Transverse colon (tissue), 4 donors: ENCODE data around the gene NHERF1.

ENCODE experiments used
- CTCF ChIP-seq, 5 experiments: fragments of 200-600 bp in 3 of 5; fragments of 450-650 bp in 2 of 5; sonication (generic) in 3 of 5; IDR thresholded peaks; 1 replicate in 2 of 5; 2 replicates in 3 of 5; pipeline ENCODE4 v1.5.1; 2016 to 2017; ENCODE audit warnings: antibody characterized with exemption in 5 of 5, inconsistent platforms in 3 of 5, mild to moderate bottlenecking in 2 of 5, moderate library complexity in 1 of 5
- EP300 ChIP-seq: sonication (generic); formaldehyde crosslinking; IDR thresholded peaks from one replicate; pipeline ENCODE4 v1.6.1; 2017; ENCODE audit warnings: antibody characterized with exemption, low read depth
- POLR2AphosphoS5 ChIP-seq, 3 donors: sonication (generic); formaldehyde crosslinking; IDR thresholded peaks; one replicate each; pipeline ENCODE4 v1.6.1; 2016; ENCODE audit warnings: antibody characterized with exemption in 3 of 3

GRCh38 chr17:74800531-74800930 is 52.1 kb downstream of the NHERF1 start:
- no peak for TF ChIP-seq CTCF (IDR thresholded peaks at IDR 0.05)
- no peak for TF ChIP-seq POLR2AphosphoS5 (IDR thresholded peaks at IDR 0.05)
- TF ChIP-seq EP300 = no peak
